Lower lobe of right lung (tissue), 2 donors: ENCODE data around the gene LPIN2. TPM values are rescaled to one million over a fixed set of nuclear protein-coding genes. Genes with fewer than 3 reads are reported as not detected.

Source experiments
- ATAC-seq, 2 donors: fragments of 200-7000 bp; cut with Tn5 transposase; one replicate each; pipeline ENCODE4 v1.9.1; 2020 to 2022; ENCODE audit warnings: mild to moderate bottlenecking in 2 of 2, moderate library complexity in 2 of 2
- DNase-seq: peaks from one replicate; pipeline ENCODE4 v3.0.0-alpha.2; 2020
- H3K27ac ChIP-seq: fragments of 200-600 bp; one replicate; pipeline ENCODE4 v1.8.0; 2022
- H3K27me3 ChIP-seq: fragments of 200-600 bp; one replicate; pipeline ENCODE4 v1.8.0; 2022; ENCODE audit warnings: low read depth
- H3K36me3 ChIP-seq: fragments of 200-600 bp; one replicate; pipeline ENCODE4 v1.8.0; 2022; ENCODE audit warnings: mild to moderate bottlenecking
- H3K4me1 ChIP-seq: fragments of 200-600 bp; one replicate; pipeline ENCODE4 v1.8.0; 2022
- H3K4me3 ChIP-seq: fragments of 200-600 bp; one replicate; pipeline ENCODE4 v1.8.0; 2022; ENCODE audit warnings: mild to moderate bottlenecking
- H3K9me3 ChIP-seq: fragments of 200-600 bp; one replicate; pipeline ENCODE4 v1.8.0; 2022
- CTCF ChIP-seq: fragments of 200-600 bp; IDR thresholded peaks from one replicate; pipeline ENCODE4 v1.8.0; 2022; ENCODE audit warnings: antibody characterized with exemption, mild to moderate bottlenecking
- intact Hi-C: fragments of 100-400 bp; cut with DNase I; formaldehyde crosslinking; loops from one replicate; pipeline ENCODE4 v1.11.0; 2022
- total RNA-seq: library from RNA; stranded (reverse); fragmentation: NEBNext Ultra II Directional; extraction: Animal tissue kit (Norgen Biotek cat#: 25700); gene quantifications from one replicate; pipeline ENCODE4 v1.2.1, GENCODE V29; 2021
- donor health status: DM: no; HTN: yes; CAD: no; lungs with severe emphysema.

Gene LPIN2
- total RNA-seq, 1 donor from 2014 or later, result 51.1 TPM

- ATAC-seq, result peak; percentile 55 to 62
- peak; percentile 63 for TF ChIP-seq CTCF
- peaks cover 70% of the 10 kb centered on the region for H3K4me1 ChIP-seq
- no peaks in the 10 kb centered on the region for H3K9me3 ChIP-seq
- H3K4me3 ChIP-seq, result no peak overlapping the region
- intact Hi-C loops, result no loop called here
- no peaks in the 10 kb centered on the region for H3K36me3 ChIP-seq
- H3K27ac ChIP-seq, result no peak overlapping the region
- no peaks in the 10 kb centered on the region for H3K27me3 ChIP-seq
- DNase-seq, result no peak
Measured at GRCh38 chr18:2985628-2986027, 27.3 kb downstream of the LPIN2 start.

- TF ChIP-seq CTCF, result no peak
- no peak overlapping the region for H3K4me3 ChIP-seq
- no peaks in the 10 kb centered on the region for H3K9me3 ChIP-seq
- H3K4me1 ChIP-seq, result peaks cover 78% of the 10 kb centered on the region
- intact Hi-C loops, result no loop called here
- peak overlapping the region; percentile 0 for H3K27ac ChIP-seq
- no peaks in the 10 kb centered on the region for H3K27me3 ChIP-seq
- ATAC-seq (peak; percentile 11 to 14), DNase-seq (no peak)
- H3K36me3 ChIP-seq, result no peaks in the 10 kb centered on the region
Measured at GRCh38 chr18:2984703-2985261, 28.2 kb downstream of the LPIN2 start.

GRCh38 chr18:2984091-2984490 is 28.9 kb downstream of the LPIN2 start:
- H3K27ac ChIP-seq, result no peak overlapping the region
- no peaks in the 10 kb centered on the region for H3K36me3 ChIP-seq
- intact Hi-C loops, result no loop called here
- DNase-seq (no peak), ATAC-seq (no peak)
- H3K4me1 ChIP-seq, result peaks cover 85% of the 10 kb centered on the region
- H3K4me3 ChIP-seq, result no peak overlapping the region
- H3K9me3 ChIP-seq, result no peaks in the 10 kb centered on the region
- TF ChIP-seq CTCF, result no peak
- H3K27me3 ChIP-seq, result no peaks in the 10 kb centered on the region

- Histone ChIP-seq H3K27me3 (no peaks in the 10 kb centered on the region), H3K36me3 (no peaks in the 10 kb centered on the region), H3K4me1 (peaks cover 85% of the 10 kb centered on the region), H3K4me3 (no peak overlapping the region), H3K27ac (peak overlapping the region; percentile 75), H3K9me3 (no peaks in the 10 kb centered on the region)
- no peak for ATAC-seq
- intact Hi-C loops, result no loop called here
- no peak for DNase-seq
- no peak for TF ChIP-seq CTCF
Measured at GRCh38 chr18:2983296-2983695, 29.6 kb downstream of the LPIN2 start.

- Histone ChIP-seq H3K9me3 (no peaks in the 10 kb centered on the region), H3K27ac (peak overlapping the region; percentile 75), H3K36me3 (no peaks in the 10 kb centered on the region), H3K4me1 (peaks cover 89% of the 10 kb centered on the region), H3K4me3 (peak overlapping the region; percentile 15), H3K27me3 (no peaks in the 10 kb centered on the region)
- intact Hi-C loops, result no loop called here
- ATAC-seq (no peak), DNase-seq (no peak)
- TF ChIP-seq CTCF, result no peak
Measured at GRCh38 chr18:2982452-2983269, 30.3 kb downstream of the LPIN2 start.
